HepG2 (cell line): ENCODE measurements around the gene ZNF511. TPM values are rescaled to one million over a fixed set of nuclear protein-coding genes. Genes with fewer than 3 reads are reported as not detected.
A peak's percentile ranks its signal among the peaks of the same experiment; 100 is the strongest.

ENCODE experiments used
- ATAC-seq: fragments of 200-7000 bp; cut with Tn5 transposase; 3 replicates; pipeline ENCODE4 v1.9.1; 2020; ENCODE audit warnings: mild to moderate bottlenecking, moderate library complexity
- BruUV-seq: library from RNA; stranded (reverse); fragments of 400-500 nt; replicated peaks from 2 replicates; lab custom pipeline; 2021; lab: Mats Ljungman, UMichigan
- CTCF ChIA-PET: fragments of 300-600 bp; formaldehyde crosslinking; extraction: SDS; loops from one replicate; lab custom pipeline; 2021; ENCODE audit warnings: low total read pairs, inconsistent platforms, low intra/inter-chr PET ratio; lab: Yijun Ruan, JAX
- POLR2A ChIA-PET: fragments of 350-600 bp; sonication (Branson Sonifier 250); formaldehyde crosslinking; loops from one replicate; lab custom pipeline; 2020; ENCODE audit warnings: antibody characterized with exemption, inconsistent platforms; lab: Yijun Ruan, JAX
- DNase-seq: peaks from one replicate; pipeline ENCODE4 v3.0.0-alpha.2; 2015; ENCODE audit warnings: low spot score
- FAIRE-seq: peaks from 3 replicates; lab custom pipeline; 2011; peaks lifted over from hg19 to GRCh38; lab: Jason Lieb, UNC
- H2AFZ ChIP-seq: one replicate; pipeline ENCODE4 v1.6.1; 2011; ENCODE audit warnings: low read length, inconsistent platforms
- H3K27ac ChIP-seq: fragments of 300-600 bp; 3 replicates; pipeline ENCODE4 v1.8.0; 2011; ENCODE audit warnings: mixed run types, mild to moderate bottlenecking, mixed read lengths, low read length, inconsistent platforms; ENCODE audit not compliant: insufficient read depth; ENCODE audit errors: extremely low read length
- H3K27me3 ChIP-seq, 2 experiments: fragments of 200-600 bp in 1 of 2; 2 replicates in 1 of 2; 3 replicates in 1 of 2; pipeline versions ENCODE4 v1.6.0 to v1.8.0; 2011; ENCODE audit warnings: low read length in 2 of 2, mild to moderate bottlenecking in 2 of 2, moderate library complexity in 2 of 2, inconsistent platforms in 1 of 2; ENCODE audit not compliant: insufficient read depth in 2 of 2, control insufficient read depth in 1 of 2
- H3K36me3 ChIP-seq, 2 experiments: fragments of 200-600 bp in 1 of 2; replicated peaks in 1 of 2; 2 replicates in 1 of 2; 3 replicates in 1 of 2; pipeline versions ENCODE4 v1.5.1 to v1.8.0; 2011; ENCODE audit warnings: low read length in 2 of 2, inconsistent platforms in 1 of 2; ENCODE audit not compliant: insufficient read depth in 2 of 2, control insufficient read depth in 1 of 2
- H3K4me1 ChIP-seq: 2 replicates; pipeline ENCODE4 v1.5.1; 2012; ENCODE audit warnings: low read length, inconsistent platforms; ENCODE audit not compliant: insufficient read depth
- H3K4me2 ChIP-seq: 2 replicates; pipeline ENCODE4 v1.6.0; 2011; ENCODE audit warnings: low read depth, low read length, inconsistent platforms
- H3K4me3 ChIP-seq, 3 experiments: fragments of 200-600 bp in 1 of 3; sonication (generic), shearing (Covaris generic) in 1 of 3; replicated peaks in 1 of 3; 2 replicates each; pipeline ENCODE4 v1.5.1; 2011 to 2016; ENCODE audit warnings: low read length in 3 of 3, inconsistent platforms in 2 of 3, low read depth in 2 of 3, mild to moderate bottlenecking in 2 of 3, control low read depth in 1 of 3, mixed read lengths in 1 of 3; ENCODE audit not compliant: insufficient read depth in 1 of 3
- H3K79me2 ChIP-seq: one replicate; pipeline ENCODE4 v1.6.1; 2011; ENCODE audit warnings: low read length, inconsistent platforms; ENCODE audit not compliant: insufficient read depth
- H3K9ac ChIP-seq: 2 replicates; pipeline ENCODE4 v1.6.0; 2011; ENCODE audit warnings: mild to moderate bottlenecking, low read depth, low read length, inconsistent platforms; ENCODE audit not compliant: insufficient read depth
- H3K9me3 ChIP-seq: 2 replicates; pipeline ENCODE4 v1.5.1; 2012; ENCODE audit warnings: mild to moderate bottlenecking, low read length
- H4K20me1 ChIP-seq: 2 replicates; pipeline ENCODE4 v1.6.0; 2011; ENCODE audit warnings: inconsistent platforms, mild to moderate bottlenecking, low read length, moderate library complexity; ENCODE audit not compliant: insufficient read depth
- BCL3 ChIP-seq: sonication (generic); formaldehyde crosslinking; IDR thresholded peaks from 2 replicates; pipeline ENCODE4 v1.5.1; 2020; ENCODE audit warnings: mild to moderate bottlenecking, missing genetic modification reagents, moderate library complexity
- HBP1 ChIP-seq: IDR thresholded peaks from 2 replicates; pipeline ENCODE4 v1.6.1; 2016; ENCODE audit warnings: low read depth, control low read depth
- HDAC2 ChIP-seq: sonication (generic); formaldehyde crosslinking; IDR thresholded peaks from 2 replicates; pipeline ENCODE4 v1.4.0; 2020; ENCODE audit warnings: missing genetic modification reagents
- HINFP ChIP-seq: sonication (generic); formaldehyde crosslinking; IDR thresholded peaks from 2 replicates; pipeline ENCODE4 v1.4.0; 2020; ENCODE audit warnings: low read depth, mild to moderate bottlenecking, missing genetic modification reagents
- HNRNPL ChIP-seq: fragments of 200-400 bp; formaldehyde crosslinking; IDR thresholded peaks from 2 replicates; pipeline ENCODE4 v1.6.1; 2017; ENCODE audit warnings: mild to moderate bottlenecking, low read depth, low read length
- JUN ChIP-seq: sonication (generic); formaldehyde crosslinking; IDR thresholded peaks from 2 replicates; pipeline ENCODE4 v1.4.0; 2020; ENCODE audit warnings: mild to moderate bottlenecking, missing genetic modification reagents
- SNRNP70 ChIP-seq: fragments of 200-400 bp; formaldehyde crosslinking; IDR thresholded peaks from 2 replicates; pipeline ENCODE4 v1.6.1; 2017; ENCODE audit warnings: mild to moderate bottlenecking, low read depth, low read length, moderate library complexity
- ZHX2 ChIP-seq, 2 experiments: sonication (generic) in 1 of 2; formaldehyde crosslinking in 1 of 2; IDR thresholded peaks; 2 replicates each; pipeline versions ENCODE4 v1.6.1 to v1.9.0; 2014 to 2022; ENCODE audit warnings: antibody characterized with exemption in 1 of 2, borderline replicate concordance in 1 of 2, inconsistent platforms in 1 of 2, low read depth in 1 of 2, missing genetic modification reagents in 1 of 2
- ZNF660 ChIP-seq: sonication (generic); formaldehyde crosslinking; IDR thresholded peaks from 2 replicates; pipeline ENCODE4 v1.5.1; 2020; ENCODE audit warnings: mild to moderate bottlenecking, low read depth, missing genetic modification reagents, borderline replicate concordance
- WGBS: methylation state at CpG from one replicate; pipeline ENCODE4 v1.1.6; 2017; ENCODE audit warnings: low lambda C conversion rate; 5-methylcytosine and 5-hydroxymethylcytosine counted together
- in situ Hi-C: cut with HindIII; loops from 2 replicates; pipeline ENCODE4 v1.10.0; 2017; ENCODE audit warnings: low pct_unique_long_range_greater_than_20kb; ENCODE audit not compliant: extremely low pct_ligation_motif_present
- intact Hi-C: fragments of 100-400 bp; cut with micrococcal nuclease; formaldehyde crosslinking; loops from one replicate; pipeline ENCODE4 v1.10.0; 2022; ENCODE audit not compliant: unreplicated experiment
- polyA plus RNA-seq, 8 experiments: library from polyadenylated mRNA; depleted of rRNA in 3 of 8; stranded (reverse) in 7 of 8; unstranded in 1 of 8; fragments of >200 nt; fragmentation: Illumina TruSeq in 4 of 8; extraction: Trizol in 4 of 8; gene quantifications; 2 replicates each; pipeline versions ENCODE4 v1.2.1 to v1.2.3, GENCODE V29; 2011 to 2016; ENCODE audit warnings: low read depth in 4 of 8, missing spikeins in 1 of 8, mixed read lengths in 1 of 8; ENCODE audit not compliant: insufficient read depth in 1 of 8
- total RNA-seq, 5 experiments: library from RNA; depleted of rRNA; stranded (reverse); fragments of >200 nt; fragmentation: Illumina TruSeq; extraction: Trizol; gene quantifications; 2 replicates each; pipeline ENCODE4 v1.2.3, GENCODE V29; 2016; ENCODE audit warnings: low read depth in 1 of 5

The ZNF511 gene
- total and polyA plus RNA-seq, 2 of the 13 experiments (the other 11 are each of a cell fraction or from before 2014, with no cell fraction given): 35.6 to 66.4 TPM

GRCh38 chr10:133334503-133335245 is 26.0 kb downstream of the ZNF511 start:
- H3K9me3 ChIP-seq: no peaks in the 10 kb centered on the region
- no peaks in the 10 kb centered on the region for H3K36me3 ChIP-seq
- no peak overlapping the region for H3K27ac ChIP-seq
- FAIRE-seq: no peak
- no peak for DNase-seq
- peak overlapping the region; percentile 19 to 72 (median 42); a peak in 4 of 6 replicates for H3K4me3 ChIP-seq
- peak; percentile 66 for ATAC-seq
- in situ Hi-C loops: no loop called here
- ChIA-PET CTCF (no interaction called here), POLR2A (interaction anchor here (1.0 kb wide), 1 partner anchor 23 kb away, joined by 3 read pairs; the partner anchor contains the start of gene FUOM)
- H3K79me2 ChIP-seq: no peaks in the 10 kb centered on the region
- H3K4me1 ChIP-seq: peaks cover 22% of the 10 kb centered on the region
- H3K4me2 ChIP-seq: peak overlapping the region; percentile 64
- H2AFZ ChIP-seq: no peak overlapping the region
- peaks cover 6 to 61% of the 10 kb centered on the region in 2 experiments; a peak in 4 of 5 replicates for H3K27me3 ChIP-seq
- 9% methylated on average over 32 of the region's 51 CpGs for WGBS
- H3K9ac ChIP-seq: 0 out of 2 replicates have a peak overlapping the region, but pooled peaks have one; percentile 8
- no peaks in the 10 kb centered on the region for H4K20me1 ChIP-seq
- intact Hi-C loops: no loop called here
- no TSS peak for BruUV-seq
- TF ChIP-seq HDAC2 (no peak), SNRNP70 (no peak), ZNF660 (no peak), BCL3 (CRISPR knock-in tag) (no peak), ZHX2 (IDR thresholded peaks at IDR 0.05; ENCODE audit: low read depth) (no peak), ZHX2 (CRISPR knock-in tag; IDR thresholded peaks at IDR 0.05; ENCODE audit: borderline replicate concordance) (no peak), HNRNPL (0 out of 2 replicates have a peak, but pooled peaks have one; percentile 18), HINFP (no peak), HBP1 (CRISPR knock-in tag) (no peak), JUN (no peak)
